SKM-1 (cell line): ENCODE data around the gene MSL1.

ENCODE experiments used
- DNase-seq: peaks from one replicate; lab custom pipeline; 2025; ENCODE audit not compliant: unreplicated experiment; lab: John Stamatoyannopoulos, UW

The MSL1 gene

DNA sequence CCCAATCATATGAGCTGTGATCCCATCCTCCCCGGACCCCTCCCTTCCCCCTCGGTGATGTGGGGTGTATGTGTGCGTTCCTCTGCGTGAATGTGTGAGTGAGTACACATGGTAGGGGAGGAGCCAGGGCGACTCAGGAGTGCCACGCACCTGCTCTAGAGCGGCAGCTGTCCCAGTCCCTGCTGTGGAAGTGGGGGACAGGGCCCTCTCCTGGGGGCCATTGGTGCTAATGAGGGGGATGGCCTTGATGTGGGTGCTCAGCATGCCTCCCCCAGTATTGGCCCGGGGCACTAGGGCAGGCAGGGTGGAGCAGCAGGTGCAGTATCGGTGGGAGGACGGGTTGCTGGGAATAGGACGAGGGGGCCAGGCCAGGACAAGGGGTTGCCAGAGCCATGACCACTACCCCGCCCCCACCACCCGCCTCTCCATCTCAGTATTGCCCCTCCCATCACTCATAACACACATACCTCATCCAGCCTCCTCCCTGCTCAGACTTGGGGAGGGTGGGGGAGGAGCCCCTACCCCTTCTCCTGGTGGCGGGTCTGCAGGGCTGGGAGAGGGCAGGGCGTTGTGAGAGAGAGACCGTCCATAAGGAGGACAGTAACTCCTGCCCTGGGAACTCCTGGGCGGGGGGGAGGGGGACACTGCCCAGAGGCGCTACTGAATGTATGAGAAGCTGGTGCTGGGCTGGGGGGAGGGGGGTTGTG is 29.9 kb upstream of the MSL1 start:
- no peak for DNase-seq

DNA sequence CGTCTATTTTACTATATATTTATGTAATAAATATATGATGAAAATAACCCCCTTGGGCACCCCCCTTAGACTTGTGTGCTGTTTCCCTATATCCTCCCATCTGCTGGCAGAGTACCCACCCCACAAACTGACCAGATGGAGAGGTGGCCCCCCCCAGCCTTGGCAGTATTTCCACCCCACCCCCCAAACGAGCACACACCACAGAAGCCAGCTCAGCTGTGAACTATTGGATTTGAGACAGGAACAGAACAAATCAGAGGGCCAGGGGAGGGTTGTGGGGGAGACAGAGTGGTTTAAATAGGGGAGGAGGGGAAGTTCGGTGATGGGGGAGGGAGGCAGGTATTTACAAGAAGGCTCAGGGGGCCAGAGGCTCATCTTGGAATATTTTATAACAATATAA is 29.2 kb upstream of the MSL1 start:
- DNase-seq: no peak

GRCh38 chr17:40093005-40093579 is 28.7 kb upstream of the MSL1 start:
- DNase-seq: no peak

DNA sequence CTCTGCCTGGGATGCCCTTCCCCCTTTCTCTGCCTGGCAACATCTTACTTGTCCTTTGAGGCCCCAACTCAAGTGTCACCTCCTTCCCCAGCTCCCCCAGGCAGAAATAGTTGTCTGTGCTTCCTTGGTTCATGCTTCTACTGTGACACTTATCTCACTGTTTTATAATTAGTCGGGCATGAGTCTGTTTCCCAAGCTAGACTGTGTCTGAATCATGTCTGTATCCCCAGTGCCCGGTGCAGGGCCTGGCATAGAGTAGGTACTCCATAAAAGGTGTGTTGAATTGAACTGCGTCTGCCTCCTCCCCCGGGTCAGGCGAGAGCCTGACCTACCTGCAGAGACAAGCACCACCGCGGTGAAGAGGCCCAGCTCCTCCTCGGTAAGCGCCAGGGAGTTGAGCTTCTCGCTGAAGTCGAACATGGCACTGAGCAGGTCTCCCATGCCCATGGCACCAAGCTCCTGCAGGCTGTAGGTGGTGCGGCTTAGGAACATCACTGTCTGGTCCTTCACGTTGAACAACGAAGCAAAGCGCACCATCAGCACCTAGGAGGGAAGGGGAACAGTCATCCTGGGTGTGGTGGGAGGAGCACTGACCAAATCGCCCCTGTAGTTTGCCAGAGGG is 28.1 kb upstream of the MSL1 start:
- DNase-seq: no peak

GRCh38 chr17:40094874-40095273 is 26.9 kb upstream of the MSL1 start:
- no peak for DNase-seq

DNA sequence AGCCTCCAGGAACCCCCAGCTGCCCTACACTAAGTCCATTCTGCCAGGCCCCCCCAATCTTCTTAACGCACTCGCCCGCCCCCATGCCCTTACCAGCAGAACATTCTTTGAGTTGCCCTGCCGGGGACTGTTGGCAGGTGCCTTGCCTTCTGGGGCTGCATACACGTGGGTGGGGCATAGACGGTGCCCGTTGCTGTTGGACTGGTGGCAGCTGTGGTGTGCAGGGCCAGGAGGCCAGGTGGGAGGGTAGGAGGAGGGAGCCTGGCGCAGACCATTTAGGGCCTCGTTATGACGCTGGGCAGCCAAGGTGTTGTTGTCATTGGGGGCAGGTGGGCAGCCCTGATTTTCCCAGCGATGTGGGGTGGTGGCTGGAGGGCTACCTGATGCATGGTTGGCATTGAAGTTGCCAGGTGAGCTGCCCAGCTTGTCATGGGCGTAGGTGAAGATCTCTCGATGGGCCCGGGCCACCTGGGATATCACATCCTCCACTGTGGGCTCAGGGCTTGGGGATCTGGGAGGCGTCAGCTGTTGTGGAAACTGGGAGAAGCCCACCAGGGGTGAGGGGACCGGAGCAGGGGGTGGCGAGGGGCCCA is 26.3 kb upstream of the MSL1 start:
- no peak for DNase-seq

DNA sequence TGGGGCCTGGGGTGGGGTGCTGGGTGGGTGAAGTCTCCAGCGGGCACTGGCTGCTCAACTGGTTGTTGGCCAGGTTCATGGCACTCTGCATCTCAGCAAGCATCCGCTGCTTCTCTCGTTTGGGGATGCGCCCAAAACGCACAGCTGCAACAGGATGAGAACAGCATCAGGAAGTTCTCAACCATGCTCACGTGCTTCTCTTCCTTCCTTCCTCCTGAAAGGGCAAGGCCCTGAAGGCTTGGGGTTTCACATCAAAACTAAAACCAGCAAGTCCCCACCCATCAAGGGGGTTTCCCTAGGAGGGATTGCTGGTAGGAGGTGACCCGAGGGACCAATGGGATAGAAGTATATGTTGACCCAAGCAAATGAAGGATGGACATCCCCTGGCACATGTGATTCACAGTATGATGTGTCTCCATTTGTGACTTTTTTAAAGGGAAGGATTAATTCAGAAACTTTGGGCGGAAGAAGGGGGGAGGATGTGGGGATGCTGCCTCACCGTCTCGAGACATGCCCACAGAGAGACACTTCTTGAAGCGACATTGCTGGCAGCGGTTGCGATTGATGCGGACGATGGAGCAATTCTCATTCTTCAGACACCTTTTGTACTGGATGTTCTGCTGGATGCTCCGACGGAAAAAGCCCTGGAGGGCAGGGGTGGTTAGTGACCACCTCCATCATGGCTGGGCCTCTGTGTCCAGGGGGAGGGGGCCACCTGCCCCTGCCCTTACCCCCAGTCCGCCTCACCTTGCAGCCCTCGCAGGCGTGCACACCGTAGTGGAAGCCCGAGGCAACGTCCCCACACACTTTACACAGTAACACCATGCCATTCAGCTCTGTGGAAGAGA is 25.6 kb upstream of the MSL1 start:
- no peak for DNase-seq

DNA sequence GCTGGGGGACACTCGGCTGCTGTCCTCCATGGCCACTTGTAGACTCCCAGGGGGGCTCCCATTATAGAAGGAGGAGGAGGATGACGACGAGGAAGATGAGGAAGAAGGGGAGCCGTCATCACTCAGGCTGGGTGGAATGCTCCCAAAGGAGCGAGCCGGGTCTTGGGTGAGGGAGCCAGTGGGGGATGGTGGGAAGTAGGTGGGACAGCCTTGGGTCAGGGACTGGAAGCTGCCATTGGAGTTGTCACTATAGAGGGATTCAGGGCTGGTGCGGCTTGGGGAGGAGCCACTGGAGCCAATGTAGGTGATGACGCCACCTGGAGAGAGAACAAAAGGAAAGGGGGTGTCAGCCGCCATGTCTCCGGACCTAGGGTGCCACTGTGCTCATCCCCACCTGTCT is 24.7 kb upstream of the MSL1 start:
- no peak for DNase-seq

GRCh38 chr17:40097931-40098845 is 23.6 kb upstream of the MSL1 start:
- no peak for DNase-seq

GRCh38 chr17:40098846-40099618 is 22.7 kb upstream of the MSL1 start:
- DNase-seq: peak; percentile 100

GRCh38 chr17:40099619-40100418 is 22.0 kb upstream of the MSL1 start:
- DNase-seq: no peak

GRCh38 chr17:40100419-40100668 is 21.4 kb upstream of the MSL1 start, which contains the start of gene NR1D1:
Gene NR1D1, minus strand, starts transcription at chr17:40100589. Its CDS starts 495 bp downstream, at chr17:40100094.
- no peak for DNase-seq

- peak; percentile 76 for DNase-seq
Observed at GRCh38 chr17:40100669-40101366, 21.0 kb upstream of the MSL1 start.

- DNase-seq: no peak
Observed at GRCh38 chr17:40101367-40102210, 20.2 kb upstream of the MSL1 start.

- no peak for DNase-seq
Observed at GRCh38 chr17:40103071-40103661, 18.6 kb upstream of the MSL1 start.

DNA sequence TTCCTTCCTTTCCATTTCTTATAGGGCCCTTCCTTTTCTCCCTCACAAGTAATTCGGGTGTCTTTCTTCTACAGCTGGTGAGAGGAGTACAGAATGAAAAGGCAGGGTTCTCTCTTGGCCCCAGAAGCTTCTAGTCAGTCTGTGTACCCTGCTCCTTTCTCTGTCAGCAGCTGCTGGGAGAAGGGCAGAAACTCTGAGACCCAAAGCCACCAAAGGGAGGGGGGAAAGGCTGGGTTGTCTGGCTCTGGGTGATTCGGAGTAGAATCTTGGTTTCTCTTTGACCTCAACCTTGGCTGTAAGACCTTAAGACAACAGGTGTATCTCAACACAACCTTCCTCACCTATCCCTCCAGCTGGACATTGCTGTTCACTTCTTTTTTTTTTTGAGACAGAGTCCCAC is 18.1 kb upstream of the MSL1 start:
- DNase-seq: no peak
